Hematopoietic multipotent progenitor cell (in vitro differentiated cells): Measurements from ENCODE around the gene ZNF84. TPM values are rescaled to one million over a fixed set of nuclear protein-coding genes. Genes with fewer than 3 reads are reported as not detected.

ENCODE experiments used
- small RNA-seq: library from RNA; depleted of rRNA; stranded (forward); fragments of <200 nt; gene quantifications from one replicate; pipeline ENCODE3, GENCODE V24; 2012
- total RNA-seq: library from RNA; depleted of rRNA; stranded (reverse); fragments of >200 nt; gene quantifications from one replicate; pipeline ENCODE4 v1.2.3, GENCODE V29; 2012

Gene ZNF84
- total RNA-seq, 1 donor = 18.0 TPM

Small RNA genes within 50 kb of the gene (small RNA-seq; reads per million reads assigned to genes)
- not detected for gene RNU4ATAC12P

Other genes starting within 250 kb of the ZNF84 start
- 50.4 TPM for gene GOLGA3, start 208.6 kb upstream of the ZNF84 start, total RNA-seq
- 29.9 TPM for gene CHFR, start 149.9 kb upstream of the ZNF84 start, total RNA-seq
- 4.3 TPM for gene ZNF605, start 81.2 kb upstream of the ZNF84 start, total RNA-seq
- gene ZNF26, start 51.1 kb upstream of the ZNF84 start, total RNA-seq = 59.0 TPM
- 19.7 TPM for gene ZNF140, start 43.4 kb downstream of the ZNF84 start, total RNA-seq
- gene ZNF891, start 92.8 kb downstream of the ZNF84 start, total RNA-seq = 1.3 TPM
- 21.5 TPM for gene ZNF10, start 93.1 kb downstream of the ZNF84 start, total RNA-seq
- 18.0 TPM for gene ZNF268, start 144.0 kb downstream of the ZNF84 start, total RNA-seq
- gene ANHX, start 198.4 kb downstream of the ZNF84 start, total RNA-seq = not detected